ENCODE measurements around the gene DMWD. TPM values are rescaled to one million over a fixed set of nuclear protein-coding genes. Genes with fewer than 3 reads are reported as not detected.

The DMWD gene
- total and polyA plus RNA-seq, 7 donors: 13.2 to 59.5 (median 26.0) TPM

DNA sequence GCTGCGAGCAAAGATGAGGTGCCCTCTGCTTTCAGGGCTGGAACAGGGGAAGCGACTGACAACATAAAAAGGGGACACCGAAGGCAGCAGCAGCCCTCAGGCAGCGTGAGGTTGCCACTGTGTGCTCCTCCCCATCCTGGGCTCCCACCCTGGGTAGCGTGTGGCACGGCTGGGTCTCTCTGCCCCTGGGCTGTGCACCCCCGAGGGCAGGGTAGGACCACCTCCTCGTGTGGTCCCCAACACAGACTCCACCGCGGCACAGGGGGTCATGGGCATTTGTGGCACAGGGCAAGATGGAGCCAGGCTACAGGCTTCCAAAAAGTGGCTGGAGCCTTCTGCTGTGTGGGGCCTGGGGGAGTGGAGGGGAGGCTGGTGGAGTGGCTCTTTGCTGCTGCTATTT is 28.9 kb upstream of the DMWD start:
- Histone ChIP-seq H3K9me3 (no peaks in the 10 kb centered on the region), H3K27me3 (no peaks in the 10 kb centered on the region), H3K36me3 (peaks cover 17 to 72% (median 32%) of the 10 kb centered on the region in 4 donors), H3K27ac (no peak overlapping the region), H3K4me1 (peaks cover 0 to 13% (median 2%) of the 10 kb centered on the region in 4 donors), H3K4me3 (no peak overlapping the region)
- no peak for DNase-seq
- intact Hi-C loops (cut with DNase I): no loop called here
- no peak for TF ChIP-seq POLR2A (IDR thresholded peaks at IDR 0.05)
- no peak for TF ChIP-seq EP300 (IDR thresholded peaks at IDR 0.05)
- TF ChIP-seq, protein P1, sequence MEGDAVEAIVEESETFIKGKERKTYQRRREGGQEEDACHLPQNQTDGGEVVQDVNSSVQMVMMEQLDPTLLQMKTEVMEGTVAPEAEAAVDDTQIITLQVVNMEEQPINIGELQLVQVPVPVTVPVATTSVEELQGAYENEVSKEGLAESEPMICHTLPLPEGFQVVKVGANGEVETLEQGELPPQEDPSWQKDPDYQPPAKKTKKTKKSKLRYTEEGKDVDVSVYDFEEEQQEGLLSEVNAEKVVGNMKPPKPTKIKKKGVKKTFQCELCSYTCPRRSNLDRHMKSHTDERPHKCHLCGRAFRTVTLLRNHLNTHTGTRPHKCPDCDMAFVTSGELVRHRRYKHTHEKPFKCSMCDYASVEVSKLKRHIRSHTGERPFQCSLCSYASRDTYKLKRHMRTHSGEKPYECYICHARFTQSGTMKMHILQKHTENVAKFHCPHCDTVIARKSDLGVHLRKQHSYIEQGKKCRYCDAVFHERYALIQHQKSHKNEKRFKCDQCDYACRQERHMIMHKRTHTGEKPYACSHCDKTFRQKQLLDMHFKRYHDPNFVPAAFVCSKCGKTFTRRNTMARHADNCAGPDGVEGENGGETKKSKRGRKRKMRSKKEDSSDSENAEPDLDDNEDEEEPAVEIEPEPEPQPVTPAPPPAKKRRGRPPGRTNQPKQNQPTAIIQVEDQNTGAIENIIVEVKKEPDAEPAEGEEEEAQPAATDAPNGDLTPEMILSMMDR (IDR thresholded peaks at IDR 0.05): no peak
- TF ChIP-seq POLR2AphosphoS5 (IDR thresholded peaks at IDR 0.05): no peak
- 89 to 95% methylated on average over 10 of the region's 10 CpGs for WGBS, 2 donors

DNA sequence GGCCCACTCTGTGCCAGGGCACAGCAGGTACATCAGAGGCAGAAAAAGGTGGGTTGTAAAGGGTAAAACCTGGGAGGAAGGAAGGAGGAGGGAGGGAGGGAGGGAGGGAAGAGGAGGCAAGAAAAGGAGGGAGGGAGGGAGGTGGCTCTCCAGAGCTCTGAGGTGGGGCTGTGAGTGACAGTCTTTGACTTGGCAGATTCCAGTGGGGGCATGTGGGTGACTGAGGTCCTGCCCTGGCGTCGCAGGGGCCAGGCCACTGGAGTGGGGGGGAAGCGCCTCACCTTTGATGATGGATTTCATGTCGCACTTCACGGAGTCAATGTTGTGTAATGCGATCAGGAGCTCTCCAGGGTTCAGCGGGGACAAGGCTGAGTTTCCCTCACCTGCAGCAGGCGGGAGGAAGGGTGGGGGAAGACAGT is 28.5 kb upstream of the DMWD start:
- WGBS, 2 donors: 93% methylated on average over 8 of the region's 8 CpGs
- TF ChIP-seq POLR2A (IDR thresholded peaks at IDR 0.05) (no peak), EP300 (IDR thresholded peaks at IDR 0.05) (no peak), POLR2AphosphoS5 (IDR thresholded peaks at IDR 0.05) (no peak)
- TF ChIP-seq, protein P1 (IDR thresholded peaks at IDR 0.05): no peak
- Histone ChIP-seq H3K36me3 (peaks cover 12 to 67% (median 29%) of the 10 kb centered on the region in 4 donors), H3K4me1 (peaks cover 0 to 15% (median 4%) of the 10 kb centered on the region in 4 donors), H3K4me3 (no peak overlapping the region), H3K27me3 (peaks cover 0 to 2% (median 0%) of the 10 kb centered on the region in 3 donors), H3K9me3 (no peaks in the 10 kb centered on the region), H3K27ac (no peak overlapping the region)
- no peak for DNase-seq
- intact Hi-C loops (cut with DNase I): no loop called here

DNA sequence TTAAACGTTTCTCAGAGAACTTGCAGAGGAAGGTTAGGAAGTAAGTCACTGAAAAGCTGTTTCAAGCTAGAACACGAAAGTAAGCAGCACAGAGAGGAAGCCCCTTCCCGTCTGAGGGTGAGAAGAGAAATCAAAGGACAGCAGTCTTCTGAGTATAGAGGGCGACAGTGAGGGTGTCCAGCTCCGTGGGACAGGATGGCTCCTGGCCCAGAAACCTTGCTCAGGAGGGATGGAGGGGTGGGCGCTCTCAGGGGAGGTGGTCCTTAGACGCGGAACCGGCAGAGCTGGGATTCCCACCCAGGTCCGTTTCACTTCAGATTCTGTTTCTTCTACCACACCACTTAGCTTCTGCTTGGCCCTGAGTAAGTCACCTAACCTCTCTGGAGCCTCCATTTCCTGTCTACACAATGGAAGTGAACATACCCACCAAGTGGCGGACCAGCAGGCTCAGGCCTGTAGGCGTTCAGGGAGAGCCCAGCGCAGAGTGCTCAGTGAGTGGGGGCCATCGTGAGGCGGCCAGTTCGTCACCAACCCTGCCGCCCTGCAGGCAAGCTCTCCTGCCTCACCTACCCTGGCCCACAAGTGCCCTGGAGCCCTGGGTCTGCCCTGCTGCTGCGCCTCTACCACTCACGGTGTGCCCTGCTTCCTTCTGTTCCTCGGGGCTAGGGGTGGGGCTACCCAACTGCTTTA is 27.9 kb upstream of the DMWD start:
- intact Hi-C loops (cut with DNase I): no loop called here
- Histone ChIP-seq H3K27me3 (peaks cover 1 to 8% (median 1%) of the 10 kb centered on the region in 3 donors), H3K9me3 (no peaks in the 10 kb centered on the region), H3K27ac (no peak overlapping the region), H3K36me3 (peaks cover 8 to 62% (median 23%) of the 10 kb centered on the region in 4 donors), H3K4me1 (peaks cover 0 to 21% (median 9%) of the 10 kb centered on the region in 4 donors), H3K4me3 (no peak overlapping the region)
- WGBS, 2 donors: 80 to 82% methylated on average over 20 of the region's 20 CpGs
- TF ChIP-seq, protein P1 (IDR thresholded peaks at IDR 0.05): no peak
- TF ChIP-seq POLR2AphosphoS5 (IDR thresholded peaks at IDR 0.05): no peak
- TF ChIP-seq EP300 (IDR thresholded peaks at IDR 0.05): no peak
- TF ChIP-seq POLR2A (IDR thresholded peaks at IDR 0.05): no peak
- no peak for DNase-seq

DNA sequence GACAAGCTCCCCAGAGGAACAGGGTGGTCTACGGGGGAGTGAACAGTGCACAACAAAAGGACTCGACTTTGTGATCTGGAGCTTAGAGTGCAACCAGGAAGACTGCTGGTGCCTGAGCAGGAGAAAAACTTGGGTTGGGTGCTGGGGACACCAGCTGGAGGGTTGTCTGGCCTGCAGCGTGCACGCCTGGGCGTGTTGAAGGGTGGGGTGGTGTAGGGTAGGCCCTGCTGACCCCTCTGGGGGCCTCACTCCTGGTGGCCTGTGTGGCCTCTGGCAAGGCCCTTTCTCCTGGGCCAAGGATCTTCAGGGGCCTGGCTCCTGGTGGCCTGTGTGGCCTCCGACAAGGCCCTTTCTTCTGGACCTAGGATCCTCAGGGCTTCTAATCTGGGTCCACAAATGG is 27.1 kb upstream of the DMWD start:
- Histone ChIP-seq H3K27me3 (peaks cover 8 to 16% (median 8%) of the 10 kb centered on the region in 3 donors), H3K36me3 (peaks cover 1 to 54% (median 16%) of the 10 kb centered on the region in 4 donors), H3K4me3 (no peak overlapping the region), H3K27ac (no peak overlapping the region), H3K4me1 (peaks cover 0 to 28% (median 17%) of the 10 kb centered on the region in 4 donors), H3K9me3 (no peaks in the 10 kb centered on the region)
- intact Hi-C loops (cut with DNase I): loop anchor here (5.0 kb wide), 1 partner anchor 63 kb away; no protein-coding TSS in a partner anchor
- WGBS, 2 donors: 85 to 93% methylated on average over 6 of the region's 6 CpGs
- no peak for DNase-seq
- TF ChIP-seq POLR2AphosphoS5 (IDR thresholded peaks at IDR 0.05): no peak
- no peak for TF ChIP-seq EP300 (IDR thresholded peaks at IDR 0.05)
- TF ChIP-seq, protein P1 (IDR thresholded peaks at IDR 0.05): no peak
- no peak for TF ChIP-seq POLR2A (IDR thresholded peaks at IDR 0.05)

Measured in sigmoid colon (tissue), 7 donors.